AG08395 (cell line): ENCODE data around the gene STKLD1.
"Not testable (repeated sequence)": the region's sequence is repeated elsewhere in the genome, so short reads cannot be mapped to it uniquely, and the experiment has no call there.

Experiments used
- DNase-seq: peaks from one replicate; pipeline ENCODE4 v3.0.0; 2012; ENCODE audit warnings: mixed read lengths, low spot score

The STKLD1 gene

GRCh38 chr9:133386338-133386737 lies 10.2 kb downstream of the STKLD1 start:
- DNase-seq, result no peak

- no peak for DNase-seq
Observed at GRCh38 chr9:133387680-133388079, 11.5 kb downstream of the STKLD1 start.

DNA sequence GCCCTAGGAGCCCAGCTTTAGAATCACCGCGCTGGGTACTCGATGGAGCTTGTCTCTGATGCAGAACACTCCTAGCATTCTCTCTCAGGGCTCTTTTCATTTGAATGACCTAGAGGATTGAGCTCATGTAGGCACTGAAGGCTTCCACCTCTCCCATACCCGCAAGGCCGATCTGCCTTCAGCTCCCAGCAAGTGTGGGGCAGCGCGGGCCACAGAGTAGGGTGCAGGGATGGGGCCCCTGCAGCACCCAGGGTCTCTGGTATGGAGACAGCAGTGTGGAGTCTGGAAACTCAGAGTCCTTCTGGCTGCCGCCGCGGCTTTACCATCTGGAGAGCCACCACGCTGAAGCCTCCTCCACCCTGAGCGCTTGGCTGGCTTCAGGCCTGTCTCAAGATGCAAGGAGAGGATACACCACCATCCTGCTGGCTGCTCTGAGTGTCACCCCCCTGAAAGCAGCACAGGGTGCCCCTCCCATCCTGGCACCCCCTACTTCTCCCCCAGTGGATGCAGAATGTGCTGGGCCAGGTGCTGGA lies 12.9 kb downstream of the STKLD1 start:
- no peak for DNase-seq

DNA sequence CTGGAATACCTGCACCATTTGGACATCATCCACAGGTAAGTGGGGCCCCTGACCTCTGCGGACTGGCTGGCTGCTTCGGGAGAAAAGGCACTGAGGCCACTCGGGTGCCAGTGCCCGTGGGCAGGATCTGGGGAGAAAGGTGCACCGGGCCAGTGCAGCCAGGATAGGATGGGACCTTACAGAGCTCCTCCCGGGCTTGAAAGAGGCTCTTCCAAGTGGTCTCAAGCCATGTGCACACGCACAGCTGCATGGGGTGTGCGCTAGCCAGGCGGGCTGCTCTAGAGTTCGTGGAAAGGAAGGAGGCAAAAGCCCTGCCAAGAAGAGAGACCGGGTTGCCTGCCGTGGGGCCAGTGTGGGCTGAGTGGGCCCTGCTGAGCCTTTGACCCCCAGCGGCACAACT lies 13.4 kb downstream of the STKLD1 start:
- no peak for DNase-seq

- DNase-seq, result no peak
Observed at GRCh38 chr9:133390713-133391112, 14.5 kb downstream of the STKLD1 start.

DNA sequence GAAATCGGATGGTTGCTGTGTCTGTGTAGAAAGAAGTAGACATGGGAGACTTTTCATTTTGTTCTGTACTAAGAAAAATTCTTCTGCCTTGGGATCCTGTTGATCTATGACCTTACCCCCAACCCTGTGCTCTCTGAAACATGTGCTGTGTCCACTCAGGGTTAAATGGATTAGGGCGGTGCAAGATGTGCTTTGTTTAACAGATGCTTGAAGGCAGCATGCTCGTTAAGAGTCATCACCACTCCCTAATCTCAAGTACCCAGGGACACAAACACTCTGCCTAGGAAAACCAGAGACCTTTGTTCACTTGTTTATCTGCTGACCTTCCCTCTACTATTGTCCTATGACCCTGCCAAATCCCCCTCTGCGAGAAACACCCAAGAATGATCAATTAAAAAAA lies 15.3 kb downstream of the STKLD1 start:
- DNase-seq, result not testable (repeated sequence)

GRCh38 chr9:133392308-133392707 lies 16.1 kb downstream of the STKLD1 start:
- DNase-seq, result not testable (repeated sequence)

DNA sequence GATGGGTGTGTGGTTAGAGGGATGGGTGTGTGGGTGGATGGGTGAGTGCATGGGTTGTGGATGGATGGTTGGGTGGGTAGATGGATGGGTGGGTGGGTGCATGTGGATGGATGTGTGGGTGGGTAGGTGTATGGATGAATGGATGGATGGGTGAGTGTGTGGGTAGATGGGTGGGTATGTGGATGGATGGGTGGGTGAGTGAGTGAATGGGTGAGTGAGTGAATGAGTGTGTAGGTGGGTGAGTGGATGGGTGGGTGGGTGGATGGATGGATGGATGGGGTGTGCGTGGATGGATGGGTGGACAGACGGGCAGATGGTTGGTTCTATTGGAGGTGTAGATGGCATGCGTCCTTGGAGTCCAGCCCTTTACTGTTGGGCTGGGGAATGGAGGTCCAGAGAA lies 17.2 kb downstream of the STKLD1 start:
- DNase-seq, result no peak

- DNase-seq, result no peak
Observed at GRCh38 chr9:133394687-133395271, 18.6 kb downstream of the STKLD1 start.

DNA sequence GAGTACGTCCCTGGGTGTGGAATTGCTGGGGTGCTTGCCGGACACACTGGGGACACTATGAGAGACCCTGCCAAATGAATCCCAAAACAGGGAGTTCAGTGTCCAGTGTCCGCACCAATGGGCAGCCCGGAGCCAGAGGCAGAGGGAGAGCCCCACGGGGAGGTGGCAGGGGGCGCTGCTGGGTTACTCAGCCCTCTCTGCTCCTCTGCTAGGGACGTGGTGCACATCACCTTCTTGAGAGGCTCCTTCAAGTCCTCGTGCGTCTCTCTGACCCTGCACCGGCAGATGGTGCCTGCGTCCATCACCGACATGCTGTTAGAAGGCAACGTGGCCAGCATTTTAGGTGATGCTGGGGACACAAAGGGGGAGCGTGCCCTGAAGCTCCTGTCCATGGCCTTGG lies 20.8 kb downstream of the STKLD1 start:
- DNase-seq, result peak; percentile 21

DNA sequence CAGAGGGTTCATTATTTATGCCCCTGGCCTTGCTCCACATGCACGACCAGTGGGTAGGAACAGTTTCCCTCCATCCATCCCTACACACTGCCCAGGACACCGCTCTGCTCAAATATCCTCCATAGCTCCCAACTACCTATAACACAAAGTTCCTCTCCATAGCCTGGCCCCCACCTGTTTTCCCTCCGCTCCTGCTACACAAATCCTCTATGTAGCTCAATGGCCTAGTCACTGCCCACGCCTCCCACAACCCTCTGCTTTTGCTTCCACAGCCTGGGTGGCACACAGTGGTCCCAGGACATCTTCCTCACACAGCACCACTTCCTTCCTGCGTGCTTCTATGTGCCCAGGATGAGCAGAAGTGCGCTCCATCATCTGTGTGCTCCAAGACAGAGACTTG lies 21.2 kb downstream of the STKLD1 start:
- no peak for DNase-seq

GRCh38 chr9:133397895-133398294 lies 21.7 kb downstream of the STKLD1 start:
- no peak for DNase-seq

- DNase-seq, result no peak
Observed at GRCh38 chr9:133400292-133400691, 24.1 kb downstream of the STKLD1 start.

GRCh38 chr9:133401588-133401987 lies 25.4 kb downstream of the STKLD1 start:
- DNase-seq, result no peak

- DNase-seq, result no peak
Observed at GRCh38 chr9:133402689-133403088, 26.5 kb downstream of the STKLD1 start.

- peak; percentile 22 for DNase-seq
Observed at GRCh38 chr9:133403766-133404453, 27.7 kb downstream of the STKLD1 start.

DNA sequence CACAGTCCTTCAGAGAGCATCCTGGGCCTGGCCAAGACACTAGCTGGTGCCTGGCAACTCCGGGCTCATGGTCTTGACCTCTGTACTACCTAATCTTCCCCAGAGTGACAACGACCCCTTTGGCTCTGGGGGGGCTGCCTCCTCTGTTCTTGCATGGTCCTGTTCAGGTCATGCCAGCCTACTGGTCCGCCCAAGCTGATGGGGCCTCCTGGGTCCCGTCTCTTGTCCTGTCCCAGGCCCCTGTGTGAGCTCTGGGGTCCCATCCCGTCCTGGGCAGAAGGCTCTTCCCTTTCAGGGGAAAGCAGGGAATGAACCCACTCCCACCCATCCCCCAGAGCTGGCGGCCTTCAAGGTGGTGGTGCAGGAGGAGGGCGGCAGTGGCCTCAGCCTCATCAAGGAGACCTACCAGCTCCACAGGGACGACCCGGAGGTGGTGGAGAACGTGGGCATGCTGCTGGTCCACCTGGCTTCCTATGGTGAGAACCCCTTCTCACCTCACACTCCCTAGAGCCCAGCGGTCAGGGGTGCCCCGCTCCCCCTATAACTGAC lies 28.4 kb downstream of the STKLD1 start:
- no peak for DNase-seq

GRCh38 chr9:133405508-133406438 lies 29.6 kb downstream of the STKLD1 start:
- peak; percentile 20 for DNase-seq

GRCh38 chr9:133406480-133407307 lies 30.5 kb downstream of the STKLD1 start:
- peak; percentile 84 for DNase-seq

- no peak for DNase-seq
Observed at GRCh38 chr9:133408042-133408441, 31.9 kb downstream of the STKLD1 start.

GRCh38 chr9:133415170-133415569 lies 39.0 kb downstream of the STKLD1 start:
- DNase-seq, result no peak
